Measurements from ENCODE around the gene RSU1. TPM values are rescaled to one million over a fixed set of nuclear protein-coding genes. Genes with fewer than 3 reads are reported as not detected.

Gene RSU1
- polyA plus RNA-seq, 1 donor (not counting 4 experiments of a cell fraction or from before 2014, with no cell fraction given) = 125 TPM

DNA sequence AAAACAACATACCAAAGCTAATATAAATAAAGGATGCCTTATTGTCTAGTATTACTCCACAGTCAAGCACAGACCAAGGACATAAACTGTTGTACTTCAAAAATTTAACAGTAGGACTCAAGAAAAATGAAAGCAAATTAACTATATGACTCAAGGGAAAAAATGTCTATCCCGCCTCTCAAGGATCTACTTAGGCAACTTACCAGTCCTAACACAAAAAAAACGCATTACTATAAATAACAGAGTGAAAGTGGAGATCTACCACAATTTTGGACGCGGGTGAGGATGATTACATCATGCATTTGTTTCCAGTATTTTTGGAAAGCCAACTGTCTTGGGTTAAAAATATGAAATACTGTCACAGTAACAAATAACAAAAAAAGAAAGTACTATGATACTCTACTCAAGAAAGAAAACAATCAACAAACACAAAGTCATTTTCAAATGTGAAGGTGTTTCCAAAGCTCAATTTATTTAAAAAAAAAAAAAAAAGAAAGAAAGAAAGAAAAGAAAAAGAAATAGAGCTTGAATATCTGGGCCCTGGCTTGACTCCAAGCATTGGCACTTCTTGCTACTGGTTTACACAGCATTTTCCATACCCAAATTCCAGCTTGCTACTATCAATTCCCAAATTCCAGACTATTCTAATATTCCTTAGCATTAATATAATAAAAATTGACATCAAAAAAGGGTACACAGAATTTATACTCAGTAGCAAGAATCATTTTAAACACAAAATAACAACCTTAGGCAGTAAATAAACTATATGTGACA, 99.4 kb downstream of the RSU1 start:
- H3K79me2 ChIP-seq (ENCODE audit: control insufficient read depth, insufficient read depth, low read length) = no peaks in the 10 kb centered on the region
- no peak overlapping the region for H3K9ac ChIP-seq (ENCODE audit: control insufficient read depth, extremely low read depth, insufficient read depth, low read length)
- FAIRE-seq = no peak
- H3K36me3 ChIP-seq (ENCODE audit: control insufficient read depth in 2 of 2, extremely low read depth in 1 of 2, insufficient read depth in 2 of 2, low read length in 2 of 2) = peaks cover 5 to 6% of the 10 kb centered on the region in 2 experiments
- no peak overlapping the region for H3K4me3 ChIP-seq (ENCODE audit: control insufficient read depth in 2 of 3, extremely low read depth in 1 of 3, insufficient read depth in 2 of 3, low read depth in 1 of 3, low read length in 3 of 3)
- no peaks in the 10 kb centered on the region for H3K9me1 ChIP-seq (ENCODE audit: control insufficient read depth, extremely low read depth, insufficient read depth, low read length)
- H3K4me2 ChIP-seq (ENCODE audit: control insufficient read depth, extremely low read depth, insufficient read depth, low read depth, low read length) = no peak overlapping the region
- dilution Hi-C loops (cut with MboI; ENCODE audit: extremely low pct_ligation_motif_present, low sequenced_read_pairs) = no loop called here
- TF ChIP-seq, protein P1, sequence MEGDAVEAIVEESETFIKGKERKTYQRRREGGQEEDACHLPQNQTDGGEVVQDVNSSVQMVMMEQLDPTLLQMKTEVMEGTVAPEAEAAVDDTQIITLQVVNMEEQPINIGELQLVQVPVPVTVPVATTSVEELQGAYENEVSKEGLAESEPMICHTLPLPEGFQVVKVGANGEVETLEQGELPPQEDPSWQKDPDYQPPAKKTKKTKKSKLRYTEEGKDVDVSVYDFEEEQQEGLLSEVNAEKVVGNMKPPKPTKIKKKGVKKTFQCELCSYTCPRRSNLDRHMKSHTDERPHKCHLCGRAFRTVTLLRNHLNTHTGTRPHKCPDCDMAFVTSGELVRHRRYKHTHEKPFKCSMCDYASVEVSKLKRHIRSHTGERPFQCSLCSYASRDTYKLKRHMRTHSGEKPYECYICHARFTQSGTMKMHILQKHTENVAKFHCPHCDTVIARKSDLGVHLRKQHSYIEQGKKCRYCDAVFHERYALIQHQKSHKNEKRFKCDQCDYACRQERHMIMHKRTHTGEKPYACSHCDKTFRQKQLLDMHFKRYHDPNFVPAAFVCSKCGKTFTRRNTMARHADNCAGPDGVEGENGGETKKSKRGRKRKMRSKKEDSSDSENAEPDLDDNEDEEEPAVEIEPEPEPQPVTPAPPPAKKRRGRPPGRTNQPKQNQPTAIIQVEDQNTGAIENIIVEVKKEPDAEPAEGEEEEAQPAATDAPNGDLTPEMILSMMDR (optimal IDR thresholded peaks at IDR 0.05 in 1 of 3, IDR thresholded peaks at IDR 0.05 in 1 of 3, conservative IDR thresholded peaks at IDR 0.05 in 1 of 3; ENCODE audit: extremely low read depth in 1 of 3, insufficient read depth in 2 of 3, low read length in 3 of 3) = no peak
- TF ChIP-seq EZH2 (IDR thresholded peaks at IDR 0.05; ENCODE audit: low read length) = no peak
- H2AFZ ChIP-seq (ENCODE audit: control insufficient read depth, low read length) = no peak overlapping the region
- H3K4me1 ChIP-seq (ENCODE audit: control insufficient read depth, extremely low read depth, insufficient read depth, low read length) = no peaks in the 10 kb centered on the region
- DNase-seq (ENCODE audit: low read depth, low spot score) = no peak
- no peaks in the 10 kb centered on the region for H3K27me3 ChIP-seq (ENCODE audit: control insufficient read depth, extremely low read depth, insufficient read depth, low read length)
- no peaks in the 10 kb centered on the region for H4K20me1 ChIP-seq (ENCODE audit: control insufficient read depth, extremely low read depth, insufficient read depth, low read length)
- H3K9me3 ChIP-seq (ENCODE audit: control insufficient read depth, low read depth, low read length) = no peaks in the 10 kb centered on the region
- no peak overlapping the region for H3K27ac ChIP-seq (ENCODE audit: control insufficient read depth, insufficient read depth, low read length)

DNA sequence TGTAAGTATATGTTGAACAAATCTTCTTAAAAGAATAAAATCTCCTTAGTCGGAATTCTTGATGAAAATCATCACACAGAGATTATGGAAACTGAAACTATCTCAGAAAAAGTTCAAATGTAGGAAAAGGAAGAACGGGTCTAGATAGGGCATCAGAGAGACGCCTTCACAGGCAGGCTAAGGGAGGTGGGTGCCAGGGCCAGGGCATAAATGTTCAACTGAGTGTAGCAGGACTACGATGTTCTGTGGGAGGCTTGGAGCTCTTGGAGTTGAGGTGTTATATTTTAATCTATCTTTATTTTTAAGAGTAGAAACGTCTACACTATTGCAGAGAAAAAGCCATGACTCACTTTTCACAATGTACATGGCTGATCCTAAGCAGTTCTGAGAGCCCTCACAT, 101.2 kb downstream of the RSU1 start:
- Histone ChIP-seq H3K4me3 (ENCODE audit: control insufficient read depth in 2 of 3, extremely low read depth in 1 of 3, insufficient read depth in 2 of 3, low read depth in 1 of 3, low read length in 3 of 3) (no peak overlapping the region), H2AFZ (ENCODE audit: control insufficient read depth, low read length) (no peak overlapping the region), H3K4me2 (ENCODE audit: control insufficient read depth, extremely low read depth, insufficient read depth, low read depth, low read length) (no peak overlapping the region), H3K9ac (ENCODE audit: control insufficient read depth, extremely low read depth, insufficient read depth, low read length) (no peak overlapping the region), H3K4me1 (ENCODE audit: control insufficient read depth, extremely low read depth, insufficient read depth, low read length) (no peaks in the 10 kb centered on the region), H4K20me1 (ENCODE audit: control insufficient read depth, extremely low read depth, insufficient read depth, low read length) (no peaks in the 10 kb centered on the region), H3K9me1 (ENCODE audit: control insufficient read depth, extremely low read depth, insufficient read depth, low read length) (no peaks in the 10 kb centered on the region), H3K9me3 (ENCODE audit: control insufficient read depth, low read depth, low read length) (no peaks in the 10 kb centered on the region), H3K27ac (ENCODE audit: control insufficient read depth, insufficient read depth, low read length) (no peak overlapping the region), H3K27me3 (ENCODE audit: control insufficient read depth, extremely low read depth, insufficient read depth, low read length) (no peaks in the 10 kb centered on the region), H3K36me3 (ENCODE audit: control insufficient read depth in 2 of 2, extremely low read depth in 1 of 2, insufficient read depth in 2 of 2, low read length in 2 of 2) (peaks cover 5 to 6% of the 10 kb centered on the region in 2 experiments), H3K79me2 (ENCODE audit: control insufficient read depth, insufficient read depth, low read length) (no peaks in the 10 kb centered on the region)
- dilution Hi-C loops (cut with MboI; ENCODE audit: extremely low pct_ligation_motif_present, low sequenced_read_pairs) = no loop called here
- no peak for FAIRE-seq
- no peak for TF ChIP-seq EZH2 (IDR thresholded peaks at IDR 0.05; ENCODE audit: low read length)
- TF ChIP-seq, protein P1 (optimal IDR thresholded peaks at IDR 0.05 in 1 of 3, IDR thresholded peaks at IDR 0.05 in 1 of 3, conservative IDR thresholded peaks at IDR 0.05 in 1 of 3; ENCODE audit: extremely low read depth in 1 of 3, insufficient read depth in 2 of 3, low read length in 3 of 3) = no peak
- DNase-seq (ENCODE audit: low read depth, low spot score) = no peak
